ENCODE data around the gene HRG. TPM values are rescaled to one million over a fixed set of nuclear protein-coding genes. Genes with fewer than 3 reads are reported as not detected.

Gene HRG
- total RNA-seq, 1 donor from 2014 or later = not detected

- no peak overlapping the region for H3K27ac Mint-ChIP-seq (ENCODE audit: unreplicated experiment)
- no peak overlapping the region for H3K4me3 Mint-ChIP-seq (ENCODE audit: unreplicated experiment)
- no peak for DNase-seq (ENCODE audit: extremely low spot score, unreplicated experiment)
- no peaks in the 10 kb centered on the region for H3K36me3 Mint-ChIP-seq (ENCODE audit: unreplicated experiment)
- H3K27me3 Mint-ChIP-seq (ENCODE audit: unreplicated experiment) = peaks cover 33% of the 10 kb centered on the region
- H3K9me3 Mint-ChIP-seq (ENCODE audit: unreplicated experiment) = no peaks in the 10 kb centered on the region
- no peak for TF ChIP-seq CTCF (IDR thresholded peaks at IDR 0.05)
- no peaks in the 10 kb centered on the region for H3K4me1 Mint-ChIP-seq (ENCODE audit: unreplicated experiment)
Measured at GRCh38 chr3:186625600-186626042, 40.2 kb upstream of the HRG start.

GRCh38 chr3:186626254-186626847 is 39.5 kb upstream of the HRG start:
- Mint-ChIP-seq H3K9me3 (ENCODE audit: unreplicated experiment) (no peaks in the 10 kb centered on the region), H3K36me3 (ENCODE audit: unreplicated experiment) (no peaks in the 10 kb centered on the region), H3K4me1 (ENCODE audit: unreplicated experiment) (no peaks in the 10 kb centered on the region), H3K27me3 (ENCODE audit: unreplicated experiment) (peaks cover 34% of the 10 kb centered on the region), H3K4me3 (ENCODE audit: unreplicated experiment) (no peak overlapping the region), H3K27ac (ENCODE audit: unreplicated experiment) (no peak overlapping the region)
- TF ChIP-seq CTCF (IDR thresholded peaks at IDR 0.05) = no peak
- DNase-seq (ENCODE audit: extremely low spot score, unreplicated experiment) = no peak

- no peaks in the 10 kb centered on the region for H3K9me3 Mint-ChIP-seq (ENCODE audit: unreplicated experiment)
- TF ChIP-seq CTCF (IDR thresholded peaks at IDR 0.05) = no peak
- H3K4me3 Mint-ChIP-seq (ENCODE audit: unreplicated experiment) = no peak overlapping the region
- no peak for DNase-seq (ENCODE audit: extremely low spot score, unreplicated experiment)
- H3K27ac Mint-ChIP-seq (ENCODE audit: unreplicated experiment) = no peak overlapping the region
- peaks cover 24% of the 10 kb centered on the region for H3K27me3 Mint-ChIP-seq (ENCODE audit: unreplicated experiment)
- H3K36me3 Mint-ChIP-seq (ENCODE audit: unreplicated experiment) = no peaks in the 10 kb centered on the region
- H3K4me1 Mint-ChIP-seq (ENCODE audit: unreplicated experiment) = no peaks in the 10 kb centered on the region
Measured at GRCh38 chr3:186627852-186628414, 37.9 kb upstream of the HRG start.

- peaks cover 17% of the 10 kb centered on the region for H3K27me3 Mint-ChIP-seq (ENCODE audit: unreplicated experiment)
- no peak overlapping the region for H3K27ac Mint-ChIP-seq (ENCODE audit: unreplicated experiment)
- H3K4me3 Mint-ChIP-seq (ENCODE audit: unreplicated experiment) = no peak overlapping the region
- TF ChIP-seq CTCF (IDR thresholded peaks at IDR 0.05) = no peak
- no peaks in the 10 kb centered on the region for H3K9me3 Mint-ChIP-seq (ENCODE audit: unreplicated experiment)
- H3K4me1 Mint-ChIP-seq (ENCODE audit: unreplicated experiment) = no peaks in the 10 kb centered on the region
- DNase-seq (ENCODE audit: extremely low spot score, unreplicated experiment) = no peak
- H3K36me3 Mint-ChIP-seq (ENCODE audit: unreplicated experiment) = no peaks in the 10 kb centered on the region
Measured at GRCh38 chr3:186628756-186629155, 37.1 kb upstream of the HRG start.

GRCh38 chr3:186630950-186631641 is 34.7 kb upstream of the HRG start:
- H3K36me3 Mint-ChIP-seq (ENCODE audit: unreplicated experiment) = no peaks in the 10 kb centered on the region
- no peak overlapping the region for H3K4me3 Mint-ChIP-seq (ENCODE audit: unreplicated experiment)
- no peaks in the 10 kb centered on the region for H3K9me3 Mint-ChIP-seq (ENCODE audit: unreplicated experiment)
- H3K4me1 Mint-ChIP-seq (ENCODE audit: unreplicated experiment) = no peaks in the 10 kb centered on the region
- H3K27ac Mint-ChIP-seq (ENCODE audit: unreplicated experiment) = no peak overlapping the region
- peaks cover 30% of the 10 kb centered on the region for H3K27me3 Mint-ChIP-seq (ENCODE audit: unreplicated experiment)
- no peak for TF ChIP-seq CTCF (IDR thresholded peaks at IDR 0.05)
- no peak for DNase-seq (ENCODE audit: extremely low spot score, unreplicated experiment)
